Upper lobe of right lung (tissue), 1 donor: ENCODE data around the gene SMIM12. TPM values are rescaled to one million over a fixed set of nuclear protein-coding genes. Genes with fewer than 3 reads are reported as not detected.
A peak's percentile ranks its signal among the peaks of the same experiment; 100 is the strongest.
"Not testable (repeated sequence)": the region's sequence is repeated elsewhere in the genome, so short reads cannot be mapped to it uniquely, and the experiment has no call there.

ENCODE experiments used
- ATAC-seq: fragments of 200-7000 bp; cut with Tn5 transposase; one replicate; pipeline ENCODE4 v1.9.1; 2020; ENCODE audit warnings: mild to moderate bottlenecking, moderate library complexity
- DNase-seq: peaks from one replicate; pipeline ENCODE4 v3.0.0-alpha.2; 2020
- H3K27ac ChIP-seq: fragments of 200-600 bp; one replicate; pipeline ENCODE4 v1.8.0; 2022
- H3K27me3 ChIP-seq: fragments of 200-600 bp; one replicate; pipeline ENCODE4 v1.8.0; 2022; ENCODE audit warnings: mild to moderate bottlenecking
- H3K36me3 ChIP-seq: fragments of 200-600 bp; one replicate; pipeline ENCODE4 v1.8.0; 2022
- H3K4me1 ChIP-seq: fragments of 200-600 bp; one replicate; pipeline ENCODE4 v1.8.0; 2022
- H3K4me3 ChIP-seq: fragments of 200-600 bp; one replicate; pipeline ENCODE4 v1.8.0; 2022; ENCODE audit warnings: mild to moderate bottlenecking
- H3K9me3 ChIP-seq: fragments of 200-600 bp; one replicate; pipeline ENCODE4 v1.8.0; 2022
- intact Hi-C: fragments of 100-400 bp; cut with DNase I; formaldehyde crosslinking; loops from one replicate; pipeline ENCODE4 v1.11.0; 2022
- total RNA-seq: library from RNA; stranded (reverse); fragmentation: NEBNext Ultra II Directional; extraction: Animal tissue kit (Norgen Biotek cat#: 25700); gene quantifications from one replicate; pipeline ENCODE4 v1.2.1, GENCODE V29; 2021
- TF ChIP-seq, protein P1 (sequence below): fragments of 200-600 bp; IDR thresholded peaks from one replicate; pipeline ENCODE4 v1.8.0; 2022; ENCODE audit warnings: antibody characterized with exemption
- donor health status: DM: no; HTN: yes; CAD: no; lungs with severe emphysema.

SMIM12 gene
- total RNA-seq, 1 donor from 2014 or later, result 38.6 TPM

DNA sequence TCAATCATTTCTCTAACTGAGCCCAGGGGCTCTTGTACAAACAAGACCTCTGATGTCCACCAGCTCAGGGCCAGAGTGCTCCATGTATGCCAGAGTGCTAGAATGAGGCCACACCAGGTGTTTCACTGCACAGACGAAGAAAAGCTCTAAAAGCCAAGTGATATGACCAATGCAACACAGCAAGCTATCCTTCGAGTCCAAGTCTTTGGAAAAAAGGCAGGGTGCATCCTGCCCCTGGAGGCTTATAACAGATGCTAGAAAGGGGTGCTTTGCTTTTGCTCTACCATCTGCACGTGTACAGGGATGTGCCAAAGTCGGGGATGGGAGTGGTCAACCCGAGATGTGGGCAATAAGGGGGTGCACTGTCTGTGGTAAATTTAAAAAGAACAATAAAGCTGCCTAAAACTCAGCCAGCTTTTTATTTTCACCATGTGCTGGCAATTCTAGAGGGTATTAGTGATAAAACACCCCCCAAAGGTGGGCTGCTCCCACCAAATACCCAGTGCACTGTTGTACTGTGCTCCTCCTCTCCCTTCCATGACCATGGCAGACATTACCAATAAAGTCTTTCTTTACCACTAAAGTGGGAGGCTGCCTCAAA is 32.1 kb downstream of the SMIM12 start:
- TF ChIP-seq, protein P1, sequence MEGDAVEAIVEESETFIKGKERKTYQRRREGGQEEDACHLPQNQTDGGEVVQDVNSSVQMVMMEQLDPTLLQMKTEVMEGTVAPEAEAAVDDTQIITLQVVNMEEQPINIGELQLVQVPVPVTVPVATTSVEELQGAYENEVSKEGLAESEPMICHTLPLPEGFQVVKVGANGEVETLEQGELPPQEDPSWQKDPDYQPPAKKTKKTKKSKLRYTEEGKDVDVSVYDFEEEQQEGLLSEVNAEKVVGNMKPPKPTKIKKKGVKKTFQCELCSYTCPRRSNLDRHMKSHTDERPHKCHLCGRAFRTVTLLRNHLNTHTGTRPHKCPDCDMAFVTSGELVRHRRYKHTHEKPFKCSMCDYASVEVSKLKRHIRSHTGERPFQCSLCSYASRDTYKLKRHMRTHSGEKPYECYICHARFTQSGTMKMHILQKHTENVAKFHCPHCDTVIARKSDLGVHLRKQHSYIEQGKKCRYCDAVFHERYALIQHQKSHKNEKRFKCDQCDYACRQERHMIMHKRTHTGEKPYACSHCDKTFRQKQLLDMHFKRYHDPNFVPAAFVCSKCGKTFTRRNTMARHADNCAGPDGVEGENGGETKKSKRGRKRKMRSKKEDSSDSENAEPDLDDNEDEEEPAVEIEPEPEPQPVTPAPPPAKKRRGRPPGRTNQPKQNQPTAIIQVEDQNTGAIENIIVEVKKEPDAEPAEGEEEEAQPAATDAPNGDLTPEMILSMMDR, result no peak
- intact Hi-C loops, result no loop called here
- Histone ChIP-seq H3K9me3 (no peaks in the 10 kb centered on the region), H3K4me3 (no peak overlapping the region), H3K27ac (no peak overlapping the region), H3K4me1 (peaks cover 12% of the 10 kb centered on the region), H3K27me3 (no peaks in the 10 kb centered on the region), H3K36me3 (no peaks in the 10 kb centered on the region)
- ATAC-seq (no peak), DNase-seq (no peak)

DNA sequence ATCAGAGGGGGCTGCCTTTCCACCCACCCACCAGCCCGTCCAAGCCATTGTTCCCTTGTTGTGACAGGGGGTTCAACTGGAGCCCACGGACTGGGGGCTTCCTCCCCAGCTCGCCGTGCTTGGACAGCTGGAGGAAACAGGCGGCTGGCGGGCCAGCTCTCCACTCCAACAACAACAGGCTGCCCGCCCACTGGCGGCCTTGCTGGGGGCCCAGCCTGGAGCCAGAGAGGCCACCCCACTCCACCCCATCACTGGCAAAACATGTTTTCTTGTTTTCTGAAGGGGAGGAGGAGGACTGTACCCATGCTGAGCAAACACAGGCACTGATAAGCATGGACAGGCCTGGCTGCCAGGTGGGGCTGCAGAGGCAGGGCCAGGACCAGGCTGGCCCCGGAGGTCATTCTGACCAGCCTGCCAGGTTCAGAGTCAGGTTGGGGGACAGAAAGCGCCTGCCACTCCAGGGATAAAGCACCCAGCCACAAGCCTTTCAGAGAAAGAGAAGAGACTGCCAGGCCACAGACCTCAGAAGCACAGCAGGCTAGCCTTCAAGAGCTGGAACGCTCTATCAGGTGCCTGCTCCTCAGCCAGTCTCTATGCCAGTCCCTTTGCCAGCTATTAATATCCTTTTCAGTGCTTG is 34.0 kb downstream of the SMIM12 start:
- Histone ChIP-seq H3K9me3 (no peaks in the 10 kb centered on the region), H3K27ac (no peak overlapping the region), H3K27me3 (no peaks in the 10 kb centered on the region), H3K4me1 (peaks cover 12% of the 10 kb centered on the region), H3K36me3 (no peaks in the 10 kb centered on the region), H3K4me3 (no peak overlapping the region)
- TF ChIP-seq, protein P1, result no peak
- peak; percentile 89 for ATAC-seq
- peak; percentile 67 for DNase-seq
- intact Hi-C loops, result no loop called here

DNA sequence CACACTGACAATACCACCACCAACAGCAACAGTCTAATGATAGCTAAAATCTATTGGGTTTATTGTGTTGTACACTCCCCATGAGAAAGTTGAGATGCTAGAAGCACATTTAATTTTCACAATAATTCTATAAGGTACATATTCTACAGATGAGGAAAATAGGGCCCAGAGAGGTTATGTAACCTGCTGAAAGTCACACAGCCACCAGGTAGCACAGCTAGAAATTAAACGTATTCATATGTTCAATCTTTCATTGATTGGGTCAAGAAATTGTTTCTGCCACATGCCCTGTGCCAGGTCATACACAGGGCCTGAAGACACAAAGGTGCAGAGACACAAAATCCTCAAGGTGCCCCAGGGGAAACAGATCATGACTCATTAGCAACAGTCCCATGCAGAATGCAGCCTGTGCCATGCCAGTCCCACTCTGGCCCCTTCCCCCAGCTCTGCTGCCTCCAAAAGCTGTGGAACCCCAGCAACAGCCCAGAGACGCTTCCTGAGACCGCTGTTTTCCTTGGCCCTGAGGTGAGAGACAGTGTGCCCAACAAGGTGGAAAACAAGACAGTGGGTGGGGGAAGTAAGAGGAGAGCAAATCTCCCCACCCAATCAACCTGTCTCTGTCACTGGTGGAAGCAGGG is 34.6 kb downstream of the SMIM12 start:
- no peaks in the 10 kb centered on the region for H3K9me3 ChIP-seq
- intact Hi-C loops, result no loop called here
- TF ChIP-seq, protein P1, result no peak
- no peak overlapping the region for H3K27ac ChIP-seq
- H3K4me3 ChIP-seq, result no peak overlapping the region
- ATAC-seq, result no peak
- H3K4me1 ChIP-seq, result peaks cover 12% of the 10 kb centered on the region
- no peak for DNase-seq
- no peaks in the 10 kb centered on the region for H3K27me3 ChIP-seq
- H3K36me3 ChIP-seq, result no peaks in the 10 kb centered on the region

DNA sequence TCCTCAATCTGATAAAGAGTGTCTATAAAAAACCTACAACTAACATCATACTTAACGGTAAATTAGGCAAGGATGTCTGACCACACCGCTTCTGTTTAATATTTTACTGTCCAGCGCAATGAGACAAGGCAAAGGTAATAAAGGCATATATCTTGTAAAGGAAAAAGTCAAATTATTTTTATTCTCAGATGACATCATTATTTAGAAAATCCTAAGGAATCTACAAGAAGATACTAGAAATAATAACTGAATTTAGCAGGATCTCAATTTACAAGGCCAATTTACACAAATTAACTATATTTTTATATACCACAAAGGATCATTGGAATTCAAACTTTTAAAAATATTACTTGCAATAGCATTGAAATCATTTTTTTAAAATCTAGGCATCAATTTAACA is 37.3 kb downstream of the SMIM12 start:
- TF ChIP-seq, protein P1, result no peak
- intact Hi-C loops, result no loop called here
- Histone ChIP-seq H3K27me3 (no peaks in the 10 kb centered on the region), H3K9me3 (no peaks in the 10 kb centered on the region), H3K27ac (no peak overlapping the region), H3K4me3 (no peak overlapping the region), H3K36me3 (no peaks in the 10 kb centered on the region), H3K4me1 (peaks cover 12% of the 10 kb centered on the region)
- DNase-seq (no peak), ATAC-seq (no peak)

DNA sequence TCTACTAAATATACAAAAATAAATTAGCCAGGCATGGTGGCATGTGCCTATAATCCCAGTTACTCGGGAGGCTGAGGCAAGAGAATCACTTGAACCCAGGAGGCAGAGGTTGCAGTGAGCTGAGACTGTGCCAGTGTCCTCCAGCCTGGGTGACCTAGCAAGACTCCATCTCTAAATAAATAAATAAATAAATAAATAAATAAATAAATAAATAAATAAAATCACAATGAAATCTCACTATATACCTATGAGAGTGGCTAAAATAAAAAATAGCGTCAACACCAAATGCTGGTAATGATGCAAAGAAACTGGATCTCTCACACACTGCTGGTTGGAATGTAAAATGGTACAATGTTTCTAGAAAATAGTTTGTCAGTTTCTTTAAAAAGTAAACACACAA is 40.7 kb downstream of the SMIM12 start:
- not testable (repeated sequence) for ATAC-seq, H3K4me1 ChIP-seq, H3K4me3 ChIP-seq

DNA sequence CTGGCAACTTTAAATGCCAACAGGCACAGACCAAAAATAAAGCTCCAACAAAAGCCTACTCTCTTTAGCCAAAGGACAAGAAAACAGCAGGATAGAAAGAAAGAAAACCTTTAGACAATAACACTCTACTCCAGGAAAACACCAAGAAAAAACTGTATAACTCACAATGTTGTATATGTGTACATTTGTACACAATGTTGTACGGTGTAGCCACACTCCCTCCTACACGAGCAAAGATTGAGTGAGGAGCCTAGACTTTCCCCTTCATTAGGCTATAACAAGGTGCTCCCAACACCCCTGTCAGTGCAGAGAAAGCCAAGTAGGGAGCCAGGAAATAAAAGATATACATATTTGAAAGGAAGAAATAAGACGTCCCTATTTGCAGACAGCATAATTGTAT is 42.8 kb downstream of the SMIM12 start:
- DNase-seq, result no peak
- Histone ChIP-seq H3K9me3 (no peaks in the 10 kb centered on the region), H3K27me3 (no peaks in the 10 kb centered on the region), H3K36me3 (no peaks in the 10 kb centered on the region), H3K4me1 (no peaks in the 10 kb centered on the region), H3K27ac (no peak overlapping the region), H3K4me3 (no peak overlapping the region)
- ATAC-seq, result no peak
- intact Hi-C loops, result no loop called here
- TF ChIP-seq, protein P1, result no peak

More for the DNA sequence above, 40.7 kb downstream of the SMIM12 start:
- DNase-seq, H3K27ac ChIP-seq, H3K9me3 ChIP-seq, H3K36me3 ChIP-seq, H3K27me3 ChIP-seq, intact Hi-C loops: not testable (repeated sequence)
